ENCODE measurements around the gene GOLT1A.

DNA sequence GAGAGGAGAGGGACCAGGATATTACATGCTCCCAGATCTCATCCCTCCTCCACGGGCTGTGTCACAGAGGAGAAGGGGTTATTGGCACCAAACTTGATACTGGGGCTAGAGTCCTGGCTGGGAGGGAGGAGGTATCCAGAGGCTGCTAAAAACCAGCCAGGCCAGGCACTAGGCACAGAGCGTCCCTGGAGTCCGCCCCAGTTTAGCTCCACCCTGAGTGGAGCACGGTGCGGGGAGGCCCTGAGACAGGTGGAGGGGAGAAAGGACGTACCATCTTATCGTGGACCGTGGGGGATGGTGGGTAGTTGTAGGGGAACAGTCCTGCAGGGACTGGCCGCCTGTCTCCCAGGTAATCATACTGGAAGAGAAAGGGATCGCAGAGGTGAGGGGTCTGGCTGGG, 42.7 kb upstream of the GOLT1A start:
- TF ChIP-seq, protein P1, sequence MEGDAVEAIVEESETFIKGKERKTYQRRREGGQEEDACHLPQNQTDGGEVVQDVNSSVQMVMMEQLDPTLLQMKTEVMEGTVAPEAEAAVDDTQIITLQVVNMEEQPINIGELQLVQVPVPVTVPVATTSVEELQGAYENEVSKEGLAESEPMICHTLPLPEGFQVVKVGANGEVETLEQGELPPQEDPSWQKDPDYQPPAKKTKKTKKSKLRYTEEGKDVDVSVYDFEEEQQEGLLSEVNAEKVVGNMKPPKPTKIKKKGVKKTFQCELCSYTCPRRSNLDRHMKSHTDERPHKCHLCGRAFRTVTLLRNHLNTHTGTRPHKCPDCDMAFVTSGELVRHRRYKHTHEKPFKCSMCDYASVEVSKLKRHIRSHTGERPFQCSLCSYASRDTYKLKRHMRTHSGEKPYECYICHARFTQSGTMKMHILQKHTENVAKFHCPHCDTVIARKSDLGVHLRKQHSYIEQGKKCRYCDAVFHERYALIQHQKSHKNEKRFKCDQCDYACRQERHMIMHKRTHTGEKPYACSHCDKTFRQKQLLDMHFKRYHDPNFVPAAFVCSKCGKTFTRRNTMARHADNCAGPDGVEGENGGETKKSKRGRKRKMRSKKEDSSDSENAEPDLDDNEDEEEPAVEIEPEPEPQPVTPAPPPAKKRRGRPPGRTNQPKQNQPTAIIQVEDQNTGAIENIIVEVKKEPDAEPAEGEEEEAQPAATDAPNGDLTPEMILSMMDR (IDR thresholded peaks at IDR 0.05) = no peak
- TF ChIP-seq POLR2AphosphoS5 (IDR thresholded peaks at IDR 0.05) = no peak
- no peak for TF ChIP-seq POLR2A (IDR thresholded peaks at IDR 0.05)
- no peak for TF ChIP-seq EP300 (IDR thresholded peaks at IDR 0.05)
